NCI-H1436 treated with DMSO at 0.1 percent for 48 hours (cell line): ENCODE data around the gene TBRG1.

Source experiments
- DNase-seq: peaks from one replicate; lab custom pipeline; 2025; lab: John Stamatoyannopoulos, UW

Gene TBRG1

GRCh38 chr11:124612567-124613246 lies 10.0 kb upstream of the TBRG1 start:
- no peak for DNase-seq

GRCh38 chr11:124618863-124619262 lies 3.8 kb upstream of the TBRG1 start:
- no peak for DNase-seq

DNA sequence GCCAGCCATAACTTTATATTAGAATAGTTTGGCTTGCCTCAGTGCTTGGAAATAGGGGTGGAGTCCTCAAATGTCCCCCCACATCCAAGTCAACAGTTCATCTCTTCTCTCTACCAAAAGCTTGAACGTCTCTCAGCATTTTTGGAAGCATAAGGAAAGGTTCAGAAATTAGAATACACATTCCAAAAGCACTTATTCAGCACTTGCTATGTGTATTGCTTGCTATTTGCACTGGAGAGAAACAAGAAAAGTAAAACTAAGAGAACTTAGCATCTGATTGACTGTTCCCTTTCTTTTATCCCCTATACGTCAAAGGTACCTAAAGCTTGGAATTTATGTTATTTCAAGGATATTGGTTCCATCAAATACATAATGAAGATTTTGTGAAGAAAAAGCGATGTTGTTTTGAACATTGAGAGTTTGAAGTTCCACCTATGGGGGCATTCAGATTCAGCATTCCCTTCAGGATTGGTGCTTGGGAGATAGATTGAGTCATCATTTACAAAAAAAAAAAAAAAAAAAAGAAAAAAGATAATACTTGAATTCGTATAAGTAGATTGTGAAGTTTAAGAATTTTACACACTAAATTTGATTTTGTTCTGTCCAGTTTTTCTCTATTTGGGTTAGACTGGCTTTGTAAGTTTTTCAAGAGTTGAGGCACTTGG lies 1.3 kb downstream of the TBRG1 start:
- DNase-seq: no peak

DNA sequence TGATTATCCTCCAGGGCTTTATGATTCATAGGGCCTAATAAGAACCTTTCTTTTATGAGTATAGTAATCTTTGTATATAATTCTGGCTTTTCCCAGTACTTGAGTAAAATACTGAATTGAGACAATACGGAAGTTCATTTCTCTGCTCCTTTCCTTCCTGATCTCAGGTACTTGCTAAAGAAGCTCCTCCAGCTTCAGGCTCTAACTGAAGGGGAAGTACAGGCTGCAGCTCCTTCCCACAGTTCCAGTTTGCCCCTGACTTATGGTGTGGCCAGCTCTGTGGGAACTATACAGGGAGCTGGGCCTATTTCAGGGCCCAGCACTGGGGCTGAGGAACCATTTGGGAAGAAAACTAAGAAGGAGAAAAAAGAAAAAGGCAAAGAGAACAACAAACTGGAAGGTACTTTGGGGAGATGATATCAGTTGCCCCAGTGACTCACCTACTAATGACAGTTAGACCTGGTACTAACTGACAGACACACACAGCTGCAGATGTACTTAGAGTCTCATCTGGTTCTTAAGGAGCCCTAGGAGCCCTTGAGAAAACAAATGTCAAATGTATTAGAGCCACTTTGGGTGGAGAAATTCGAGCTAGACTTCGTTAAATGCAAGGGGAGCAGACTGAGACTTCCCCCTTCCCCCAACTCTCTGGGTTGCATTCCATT lies 3.0 kb downstream of the TBRG1 start:
- no peak for DNase-seq

DNA sequence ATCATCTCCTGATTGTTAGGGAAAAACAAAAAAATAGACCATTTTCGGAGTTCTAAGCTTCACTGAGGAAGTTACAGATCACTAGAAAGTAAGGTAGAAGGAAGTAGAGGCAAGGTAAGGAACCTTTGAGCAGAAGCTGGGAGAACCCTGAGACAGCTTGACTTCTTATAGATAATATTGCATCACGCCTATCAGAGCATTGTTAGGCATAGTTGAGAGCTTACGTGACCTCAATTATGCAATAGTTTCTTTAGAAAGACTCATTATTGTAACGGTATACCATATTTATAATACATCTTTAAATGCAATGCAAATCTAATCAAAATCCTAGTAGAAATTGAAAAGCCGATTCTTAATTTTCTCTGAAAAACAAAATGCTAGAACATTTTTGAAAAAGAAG lies 4.9 kb downstream of the TBRG1 start:
- no peak for DNase-seq

DNA sequence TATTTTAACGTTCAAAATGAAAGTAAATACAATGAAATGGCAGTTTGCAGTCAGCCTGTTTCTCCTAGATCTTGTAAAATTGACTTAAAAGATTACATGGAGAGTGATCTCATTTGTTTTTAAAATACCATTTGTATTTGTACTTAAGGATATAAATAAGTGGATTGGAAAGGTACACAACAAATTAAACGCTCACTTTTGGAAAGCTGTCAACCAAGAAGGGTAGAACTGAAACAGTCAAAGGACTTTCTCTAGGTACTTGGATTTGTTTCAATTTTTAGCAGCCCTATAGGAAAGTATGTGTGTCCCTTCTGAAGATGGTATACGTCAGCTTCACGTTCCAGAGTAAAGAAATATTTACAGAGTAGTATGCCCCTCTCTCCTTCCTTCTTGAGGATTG lies 7.3 kb downstream of the TBRG1 start:
- no peak for DNase-seq

DNA sequence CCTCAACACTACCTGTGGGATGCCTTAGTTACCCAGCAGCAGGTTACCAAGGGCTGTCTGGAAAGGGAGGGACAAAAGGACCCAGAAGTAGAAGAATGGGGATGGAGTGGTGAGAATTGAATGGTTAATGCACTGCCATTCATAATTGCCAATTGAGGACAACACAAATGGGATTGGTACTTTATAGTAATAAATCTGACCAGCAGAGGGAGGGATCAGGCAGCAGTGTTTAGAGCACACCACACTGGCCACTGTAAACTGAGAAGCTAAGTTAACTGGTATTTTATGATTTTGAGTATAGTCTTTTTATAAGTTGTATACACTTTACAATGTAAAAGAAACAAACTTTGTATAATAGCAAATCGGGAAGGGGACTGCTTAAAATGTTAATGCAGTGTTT lies 10.7 kb downstream of the TBRG1 start:
- DNase-seq: no peak

DNA sequence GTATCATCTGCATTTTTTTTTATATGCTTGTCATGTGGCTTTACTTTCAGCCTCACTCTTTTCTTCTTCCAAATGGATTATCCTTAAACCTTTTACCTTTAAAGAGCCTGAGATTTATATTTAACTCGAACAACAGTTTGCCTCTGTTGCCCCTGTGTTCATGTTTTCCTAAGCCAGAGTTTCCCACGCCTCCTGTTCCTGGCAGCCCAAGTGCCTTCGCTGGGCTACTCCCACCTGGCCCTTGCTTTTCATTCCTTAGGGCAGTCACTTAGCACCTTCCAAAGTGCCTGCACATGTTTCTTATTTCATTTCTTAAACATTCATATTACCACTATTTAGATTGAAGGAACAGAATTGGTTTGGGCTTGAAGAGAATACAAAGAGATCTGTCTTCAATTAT lies 13.3 kb downstream of the TBRG1 start:
- DNase-seq: no peak

- DNase-seq: no peak
Measured at GRCh38 chr11:124638500-124638899, 15.8 kb downstream of the TBRG1 start.

- DNase-seq: no peak
Measured at GRCh38 chr11:124639186-124639585, 16.5 kb downstream of the TBRG1 start.

DNA sequence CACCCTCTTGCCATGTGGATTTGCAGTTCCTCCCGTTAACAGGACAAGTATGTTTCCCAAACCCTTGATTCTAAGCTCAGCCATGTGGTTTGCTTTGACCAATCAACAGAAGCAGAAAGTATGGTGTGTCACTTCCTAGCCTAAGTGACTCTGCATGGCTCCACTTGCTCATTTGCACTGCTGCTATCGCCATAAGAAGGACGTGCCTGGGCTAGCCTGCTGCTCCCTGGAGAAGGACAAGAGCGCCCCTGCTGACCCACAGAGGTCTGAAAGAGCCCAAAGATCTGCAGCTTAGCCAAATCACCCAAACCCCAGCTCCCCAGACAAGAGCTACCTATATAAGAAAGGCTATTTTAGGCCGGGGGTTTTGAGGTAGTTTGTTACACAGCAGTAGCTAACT lies 18.0 kb downstream of the TBRG1 start:
- DNase-seq: no peak

GRCh38 chr11:124642628-124643027 lies 20.0 kb downstream of the TBRG1 start:
- DNase-seq: no peak

DNA sequence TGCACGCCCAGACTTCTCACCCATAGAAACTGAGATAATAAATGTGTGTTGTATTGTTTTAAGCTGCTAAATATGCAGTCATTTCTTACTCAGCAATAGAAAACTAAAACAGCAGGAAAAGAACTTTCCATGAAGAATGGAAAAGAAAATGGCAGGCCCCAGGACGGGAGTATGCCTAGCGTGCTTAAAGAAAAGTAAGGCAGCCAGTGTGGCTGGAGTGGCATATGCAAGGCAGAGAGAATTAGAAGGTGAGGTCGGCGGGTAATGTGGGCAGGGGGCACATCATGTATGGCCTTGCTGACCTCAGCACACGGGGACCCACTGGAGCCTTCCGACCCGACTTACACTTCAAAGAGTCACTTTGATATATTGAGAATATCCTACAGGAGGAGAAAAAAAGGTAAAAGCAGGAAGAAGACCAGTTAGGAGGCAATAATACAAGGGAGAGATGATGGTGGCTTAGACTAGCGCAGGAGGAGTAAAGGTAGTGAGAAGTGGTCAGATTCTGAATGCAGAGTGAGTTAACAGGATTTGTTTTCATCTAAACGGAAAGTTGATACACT lies 20.5 kb downstream of the TBRG1 start:
- no peak for DNase-seq

DNA sequence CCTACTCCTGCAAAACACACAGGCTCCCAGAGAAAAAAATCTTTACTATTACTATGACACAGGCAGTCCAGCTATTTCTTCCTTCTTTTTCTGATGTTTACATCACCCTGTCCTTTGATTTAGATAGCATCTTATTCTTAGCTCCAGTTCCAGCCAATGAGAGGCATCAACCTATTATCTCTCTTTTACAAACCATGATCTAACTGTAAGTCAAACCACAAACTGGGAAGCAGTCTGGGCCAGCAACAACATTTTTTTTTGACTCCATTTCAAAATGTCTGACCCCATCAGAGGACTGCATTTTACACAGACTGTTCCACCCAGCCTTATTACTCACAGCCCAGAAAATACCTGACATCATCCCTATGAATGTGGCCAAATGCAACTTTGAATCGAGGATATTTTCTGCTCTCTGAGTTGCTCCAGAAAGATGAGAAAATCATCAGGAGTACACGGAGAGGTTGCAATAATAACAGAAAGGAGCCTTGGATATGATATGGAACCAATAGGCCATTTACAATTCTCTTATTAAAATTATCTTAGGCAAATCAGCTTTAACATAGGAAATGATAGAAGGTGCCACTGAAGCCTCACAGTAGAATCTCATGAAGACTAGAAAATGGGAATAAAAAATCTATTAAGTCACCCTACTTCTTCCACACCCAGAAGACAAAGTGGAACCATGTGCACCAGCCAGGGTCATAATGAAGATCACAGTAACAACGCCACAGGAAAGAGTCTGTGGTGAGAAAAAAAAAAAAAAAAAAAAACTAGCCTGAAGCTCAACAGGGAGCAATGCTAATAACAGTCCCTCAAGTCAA lies 21.2 kb downstream of the TBRG1 start:
- no peak for DNase-seq

DNA sequence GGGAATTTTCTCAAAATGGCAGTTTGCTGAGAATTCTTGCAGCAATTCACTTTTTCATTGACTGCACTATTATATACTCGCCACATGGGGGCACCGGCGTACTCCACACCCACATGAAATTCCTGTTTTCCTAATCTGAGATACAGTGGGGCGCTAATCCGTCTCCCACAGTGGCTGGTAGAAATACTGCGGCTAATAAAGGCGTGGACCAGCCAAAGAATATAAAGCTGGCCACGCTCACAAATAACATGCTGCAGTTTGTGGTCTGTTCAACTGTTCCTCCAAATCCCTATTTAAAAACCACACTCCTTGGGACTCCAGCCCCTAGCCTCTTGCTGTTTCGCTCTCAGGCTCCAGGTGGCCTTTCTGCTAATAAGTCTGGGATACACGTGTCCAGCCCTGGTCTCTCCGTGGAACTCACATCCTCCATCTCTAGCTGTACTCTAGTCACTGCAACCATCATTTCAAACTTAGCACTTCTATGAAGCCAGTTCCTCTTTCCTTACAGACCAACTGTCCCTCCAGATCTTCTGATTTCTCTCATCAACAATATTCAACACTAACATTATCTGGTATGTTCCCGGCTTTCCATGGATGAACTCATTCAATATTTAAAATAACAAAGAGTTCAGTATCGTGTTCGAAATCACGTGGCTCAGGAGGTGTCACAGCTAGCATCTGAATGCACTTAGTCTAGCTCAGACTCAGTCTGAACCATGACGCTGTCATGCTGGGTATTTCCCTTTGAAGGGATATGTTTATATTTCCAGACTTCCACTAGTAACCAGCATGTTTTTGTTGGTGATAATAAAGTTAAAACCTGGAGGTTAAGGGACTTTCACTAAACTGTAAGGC lies 22.0 kb downstream of the TBRG1 start:
- DNase-seq: no peak

GRCh38 chr11:124646148-124646547 lies 23.5 kb downstream of the TBRG1 start:
- no peak for DNase-seq

GRCh38 chr11:124648610-124649009 lies 25.9 kb downstream of the TBRG1 start:
- no peak for DNase-seq

- no peak for DNase-seq
Measured at GRCh38 chr11:124656774-124657630, 34.3 kb downstream of the TBRG1 start.

DNA sequence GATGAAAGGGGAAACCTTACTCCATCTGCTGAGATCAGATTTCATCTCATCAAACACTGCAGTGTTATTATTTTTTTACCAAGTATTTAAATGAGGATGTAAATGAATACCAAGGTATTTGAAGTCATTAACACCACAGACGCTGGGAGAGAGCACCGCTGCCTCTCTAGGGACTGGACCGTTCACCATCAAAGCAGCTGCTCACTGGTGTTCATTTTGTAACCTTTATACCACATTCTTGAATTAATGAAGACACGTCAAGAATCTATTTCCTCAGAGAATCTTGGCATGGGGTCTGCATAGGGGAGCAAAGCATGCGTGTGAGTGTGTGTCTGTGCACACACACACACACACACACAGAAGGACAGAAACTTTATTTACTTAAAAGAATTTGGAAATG lies 35.2 kb downstream of the TBRG1 start:
- no peak for DNase-seq

DNA sequence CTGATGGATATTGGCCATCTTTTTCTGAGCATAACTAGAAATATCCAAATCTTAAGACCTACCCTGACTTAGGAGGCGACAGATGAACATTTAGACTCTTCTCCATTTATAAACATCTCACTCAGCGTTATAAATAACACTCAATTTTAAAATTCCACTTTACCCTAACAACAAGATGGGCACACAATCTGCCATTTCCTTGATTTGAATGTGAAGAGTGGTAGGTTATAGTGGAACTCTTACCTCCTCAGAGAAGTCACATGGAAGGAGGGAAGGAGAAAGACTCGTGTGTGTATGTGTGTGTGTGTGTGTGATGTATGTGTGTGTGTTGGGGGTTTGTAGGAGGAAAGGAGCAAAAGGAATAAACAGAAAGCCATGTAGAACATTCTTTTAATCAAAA lies 35.8 kb downstream of the TBRG1 start:
- no peak for DNase-seq
